HepG2 (cell line): ENCODE results near the gene C6orf15. TPM values are rescaled to one million over a fixed set of nuclear protein-coding genes. Genes with fewer than 3 reads are reported as not detected.

Experiments used
- PAWR ChIP-seq: sonication (generic); formaldehyde crosslinking; IDR thresholded peaks from 2 replicates; pipeline ENCODE4 v1.4.0; 2020; ENCODE audit warnings: missing genetic modification reagents, mild to moderate bottlenecking, borderline replicate concordance
- STAG1 ChIP-seq: sonication (generic); formaldehyde crosslinking; IDR thresholded peaks from 2 replicates; pipeline ENCODE4 v1.4.0; 2020; ENCODE audit warnings: missing genetic modification reagents
- TSC22D2 ChIP-seq: sonication (generic); formaldehyde crosslinking; IDR thresholded peaks from 2 replicates; pipeline ENCODE4 v1.5.1; 2020; ENCODE audit warnings: missing genetic modification reagents, mild to moderate bottlenecking, borderline replicate concordance
- ZNF788 ChIP-seq: sonication (generic); formaldehyde crosslinking; IDR thresholded peaks from 2 replicates; pipeline ENCODE4 v1.5.0; 2020; ENCODE audit warnings: mild to moderate bottlenecking, missing genetic modification reagents, borderline replicate concordance
- ZNF883 ChIP-seq: sonication (generic); formaldehyde crosslinking; IDR thresholded peaks from 2 replicates; pipeline ENCODE4 v1.5.1; 2020; ENCODE audit warnings: mild to moderate bottlenecking, missing genetic modification reagents; ENCODE audit errors: not compliant biosample characterization
- polyA plus RNA-seq, 8 experiments: library from polyadenylated mRNA; depleted of rRNA in 3 of 8; stranded (reverse) in 7 of 8; unstranded in 1 of 8; fragments of >200 nt; fragmentation: Illumina TruSeq in 4 of 8; extraction: Trizol in 4 of 8; gene quantifications; 2 replicates each; pipeline versions ENCODE4 v1.2.1 to v1.2.3, GENCODE V29; 2011 to 2016; ENCODE audit warnings: low read depth in 4 of 8, missing spikeins in 1 of 8, mixed read lengths in 1 of 8; ENCODE audit not compliant: insufficient read depth in 1 of 8
- total RNA-seq, 5 experiments: library from RNA; depleted of rRNA; stranded (reverse); fragments of >200 nt; fragmentation: Illumina TruSeq; extraction: Trizol; gene quantifications; 2 replicates each; pipeline ENCODE4 v1.2.3, GENCODE V29; 2016; ENCODE audit warnings: low read depth in 1 of 5
- TF ChIP-seq, protein P1 (sequence below): sonication (generic); formaldehyde crosslinking; IDR thresholded peaks from 2 replicates; pipeline ENCODE4 v1.4.0; 2020; ENCODE audit warnings: missing genetic modification reagents, mild to moderate bottlenecking, borderline replicate concordance
- TF ChIP-seq, protein P2 (sequence below): sonication (generic); formaldehyde crosslinking; IDR thresholded peaks from 2 replicates; pipeline ENCODE4 v1.8.0; 2022; ENCODE audit warnings: mild to moderate bottlenecking, missing genetic modification reagents, borderline replicate concordance
- TF ChIP-seq, protein P3 (sequence below): sonication (generic); formaldehyde crosslinking; IDR thresholded peaks from 2 replicates; pipeline ENCODE4 v1.5.0; 2020; ENCODE audit warnings: missing genetic modification reagents

The C6orf15 gene
- total and polyA plus RNA-seq, 2 of the 13 experiments (the other 11 are each of a cell fraction or from before 2014, with no cell fraction given): not detected

DNA sequence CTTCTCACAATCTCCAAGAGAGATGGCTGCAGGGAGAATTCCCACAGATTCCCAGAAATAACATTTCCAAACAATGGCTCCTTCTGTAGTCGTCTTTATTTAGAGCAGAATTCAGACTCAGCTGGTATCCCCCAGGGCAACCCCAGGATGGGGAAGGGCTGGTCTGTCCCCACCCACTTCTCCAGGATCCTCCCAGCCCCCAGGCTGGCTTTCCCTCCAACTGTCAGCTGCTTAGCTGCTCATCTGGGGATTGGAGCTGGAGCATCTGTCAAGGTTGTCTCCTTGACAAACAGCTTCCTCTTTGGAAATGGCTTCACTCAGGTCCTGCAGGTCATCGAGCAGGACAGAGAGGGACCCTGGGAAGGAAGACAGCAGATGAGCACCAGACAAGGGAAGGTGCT lies 30.0 kb upstream of the C6orf15 start (continued):
- TF ChIP-seq, protein P1, sequence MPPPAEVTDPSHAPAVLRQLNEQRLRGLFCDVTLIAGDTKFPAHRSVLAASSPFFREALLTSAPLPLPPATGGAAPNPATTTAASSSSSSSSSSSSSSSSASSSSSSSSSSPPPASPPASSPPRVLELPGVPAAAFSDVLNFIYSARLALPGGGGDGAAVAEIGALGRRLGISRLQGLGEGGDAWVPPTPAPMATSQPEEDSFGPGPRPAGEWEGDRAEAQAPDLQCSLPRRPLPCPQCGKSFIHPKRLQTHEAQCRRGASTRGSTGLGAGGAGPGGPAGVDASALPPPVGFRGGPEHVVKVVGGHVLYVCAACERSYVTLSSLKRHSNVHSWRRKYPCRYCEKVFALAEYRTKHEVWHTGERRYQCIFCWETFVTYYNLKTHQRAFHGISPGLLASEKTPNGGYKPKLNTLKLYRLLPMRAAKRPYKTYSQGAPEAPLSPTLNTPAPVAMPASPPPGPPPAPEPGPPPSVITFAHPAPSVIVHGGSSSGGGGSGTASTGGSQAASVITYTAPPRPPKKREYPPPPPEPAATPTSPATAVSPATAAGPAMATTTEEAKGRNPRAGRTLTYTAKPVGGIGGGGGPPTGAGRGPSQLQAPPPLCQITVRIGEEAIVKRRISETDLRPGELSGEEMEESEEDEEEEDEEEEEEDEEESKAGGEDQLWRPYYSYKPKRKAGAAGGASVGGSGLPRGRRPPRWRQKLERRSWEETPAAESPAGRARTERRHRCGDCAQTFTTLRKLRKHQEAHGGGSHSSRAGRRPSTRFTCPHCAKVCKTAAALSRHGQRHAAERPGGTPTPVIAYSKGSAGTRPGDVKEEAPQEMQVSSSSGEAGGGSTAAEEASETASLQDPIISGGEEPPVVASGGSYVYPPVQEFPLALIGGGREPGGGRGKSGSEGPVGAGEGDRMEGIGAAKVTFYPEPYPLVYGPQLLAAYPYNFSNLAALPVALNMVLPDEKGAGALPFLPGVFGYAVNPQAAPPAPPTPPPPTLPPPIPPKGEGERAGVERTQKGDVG (CRISPR knock-in tag): no peak
- TF ChIP-seq PAWR (no peak), ZNF788 (CRISPR knock-in tag) (no peak), STAG1 (CRISPR knock-in tag) (no peak), TSC22D2 (no peak), ZNF883 (CRISPR knock-in tag) (no peak)
- TF ChIP-seq, protein P2, sequence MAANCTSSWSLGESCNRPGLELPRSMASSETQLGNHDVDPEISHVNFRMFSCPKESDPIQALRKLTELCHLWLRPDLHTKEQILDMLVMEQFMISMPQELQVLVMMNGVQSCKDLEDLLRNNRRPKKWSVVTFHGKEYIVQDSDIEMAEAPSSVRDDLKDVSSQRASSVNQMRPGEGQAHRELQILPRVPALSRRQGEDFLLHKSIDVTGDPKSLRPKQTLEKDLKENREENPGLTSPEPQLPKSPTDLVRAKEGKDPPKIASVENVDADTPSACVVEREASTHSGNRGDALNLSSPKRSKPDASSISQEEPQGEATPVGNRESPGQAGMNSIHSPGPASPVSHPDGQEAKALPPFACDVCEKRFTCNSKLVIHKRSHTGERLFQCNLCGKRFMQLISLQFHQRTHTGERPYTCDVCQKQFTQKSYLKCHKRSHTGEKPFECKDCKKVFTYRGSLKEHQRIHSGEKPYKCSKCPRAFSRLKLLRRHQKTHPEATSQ: no peak
- TF ChIP-seq, protein P3, sequence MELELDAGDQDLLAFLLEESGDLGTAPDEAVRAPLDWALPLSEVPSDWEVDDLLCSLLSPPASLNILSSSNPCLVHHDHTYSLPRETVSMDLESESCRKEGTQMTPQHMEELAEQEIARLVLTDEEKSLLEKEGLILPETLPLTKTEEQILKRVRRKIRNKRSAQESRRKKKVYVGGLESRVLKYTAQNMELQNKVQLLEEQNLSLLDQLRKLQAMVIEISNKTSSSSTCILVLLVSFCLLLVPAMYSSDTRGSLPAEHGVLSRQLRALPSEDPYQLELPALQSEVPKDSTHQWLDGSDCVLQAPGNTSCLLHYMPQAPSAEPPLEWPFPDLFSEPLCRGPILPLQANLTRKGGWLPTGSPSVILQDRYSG (CRISPR knock-in tag): no peak
